SU-DHL-6 (cell line): ENCODE measurements around the gene UPK3A.

Experiments
- H2AFZ ChIP-seq: fragments of 200-600 bp; sonication (generic); 2 replicates; pipeline ENCODE4 v1.6.1; 2014; ENCODE audit warnings: low read depth, mild to moderate bottlenecking, moderate library complexity, mixed read lengths, antibody characterized with exemption, low read length; ENCODE audit not compliant: severe bottlenecking
- H3F3A ChIP-seq: fragments of 200-600 bp; shearing (Covaris generic); 2 replicates; pipeline ENCODE4 v1.6.0; 2016; ENCODE audit warnings: antibody characterized with exemption, mild to moderate bottlenecking; ENCODE audit not compliant: insufficient read depth
- H3K27ac ChIP-seq: fragments of 200-600 bp; sonication (generic); 2 replicates; pipeline ENCODE4 v1.5.1; 2016; ENCODE audit warnings: low read depth, mild to moderate bottlenecking, low read length, moderate library complexity, mixed read lengths
- H3K27me3 ChIP-seq: fragments of 200-600 bp; sonication (generic), shearing (Covaris generic); 2 replicates; pipeline ENCODE4 v1.6.0; 2014; ENCODE audit warnings: mild to moderate bottlenecking, low read length
- H3K36me3 ChIP-seq: fragments of 200-600 bp; sonication (generic); 2 replicates; pipeline ENCODE4 v1.6.1; 2014; ENCODE audit warnings: mild to moderate bottlenecking, low read length, mixed read lengths
- H3K4me2 ChIP-seq: fragments of 300-600, 200-600 bp; shearing (Covaris generic), sonication (generic); 2 replicates; pipeline ENCODE4 v1.6.0; 2014; ENCODE audit warnings: low read length, low read depth, mild to moderate bottlenecking; ENCODE audit not compliant: poor library complexity, severe bottlenecking
- H3K4me3 ChIP-seq: fragments of 200-600 bp; sonication (generic); 2 replicates; pipeline ENCODE4 v1.5.1; 2014; ENCODE audit warnings: antibody characterized with exemption, low read length, mild to moderate bottlenecking, mixed read lengths; ENCODE audit not compliant: insufficient read depth, poor library complexity, severe bottlenecking
- H3K79me2 ChIP-seq: fragments of 200-600 bp; sonication (generic); 2 replicates; pipeline ENCODE4 v1.6.1; 2014; ENCODE audit warnings: mild to moderate bottlenecking, low read length, moderate library complexity; ENCODE audit not compliant: insufficient read depth
- H3K9ac ChIP-seq: fragments of 200-600 bp; sonication (generic); 2 replicates; pipeline ENCODE4 v1.7.0; 2014; ENCODE audit warnings: mild to moderate bottlenecking, low read length
- H3K9me2 ChIP-seq: fragments of 200-600 bp; sonication (generic); replicated peaks from 2 replicates; pipeline ENCODE4 v1.6.1; 2014; ENCODE audit warnings: low read length; ENCODE audit not compliant: insufficient read depth
- H3K9me3 ChIP-seq: fragments of 200-600 bp; sonication (generic); 2 replicates; pipeline ENCODE4 v1.6.1; 2014; ENCODE audit warnings: low read length, mixed read lengths; ENCODE audit not compliant: insufficient read depth
- H4K20me1 ChIP-seq: fragments of 200-600 bp; sonication (generic); 2 replicates; pipeline ENCODE4 v1.6.1; 2014; ENCODE audit warnings: low read depth, mild to moderate bottlenecking, antibody characterized with exemption, low read length, moderate library complexity, mixed read lengths
- EZH2phosphoT487 ChIP-seq: fragments of 200-600 bp; sonication (generic), shearing (Covaris generic); conservative IDR thresholded peaks from 2 replicates; pipeline ENCODE4 v1.6.1; 2018; ENCODE audit warnings: mild to moderate bottlenecking, antibody characterized with exemption, low read length, moderate library complexity, mixed read lengths
- TF ChIP-seq, protein P1 (sequence below): fragments of 200-600 bp; sonication (generic); IDR thresholded peaks from one replicate; pipeline ENCODE4 v1.5.1; 2017; ENCODE audit warnings: antibody characterized with exemption, mild to moderate bottlenecking, low read length, moderate library complexity; ENCODE audit not compliant: insufficient read depth, poor library complexity, severe bottlenecking

Gene UPK3A

GRCh38 chr22:45328822-45329529 is 44.2 kb downstream of the UPK3A start:
- Histone ChIP-seq H3K9ac (no peak overlapping the region), H4K20me1 (no peaks in the 10 kb centered on the region), H3K27ac (no peak overlapping the region), H3K4me3 (no peak overlapping the region), H3F3A (no peaks in the 10 kb centered on the region), H3K9me2 (no peaks in the 10 kb centered on the region), H3K4me2 (no peak overlapping the region), H2AFZ (no peak overlapping the region), H3K36me3 (no peaks in the 10 kb centered on the region), H3K9me3 (no peaks in the 10 kb centered on the region), H3K79me2 (no peaks in the 10 kb centered on the region), H3K27me3 (no peaks in the 10 kb centered on the region)
- TF ChIP-seq EZH2phosphoT487, result no peak
- TF ChIP-seq, protein P1, sequence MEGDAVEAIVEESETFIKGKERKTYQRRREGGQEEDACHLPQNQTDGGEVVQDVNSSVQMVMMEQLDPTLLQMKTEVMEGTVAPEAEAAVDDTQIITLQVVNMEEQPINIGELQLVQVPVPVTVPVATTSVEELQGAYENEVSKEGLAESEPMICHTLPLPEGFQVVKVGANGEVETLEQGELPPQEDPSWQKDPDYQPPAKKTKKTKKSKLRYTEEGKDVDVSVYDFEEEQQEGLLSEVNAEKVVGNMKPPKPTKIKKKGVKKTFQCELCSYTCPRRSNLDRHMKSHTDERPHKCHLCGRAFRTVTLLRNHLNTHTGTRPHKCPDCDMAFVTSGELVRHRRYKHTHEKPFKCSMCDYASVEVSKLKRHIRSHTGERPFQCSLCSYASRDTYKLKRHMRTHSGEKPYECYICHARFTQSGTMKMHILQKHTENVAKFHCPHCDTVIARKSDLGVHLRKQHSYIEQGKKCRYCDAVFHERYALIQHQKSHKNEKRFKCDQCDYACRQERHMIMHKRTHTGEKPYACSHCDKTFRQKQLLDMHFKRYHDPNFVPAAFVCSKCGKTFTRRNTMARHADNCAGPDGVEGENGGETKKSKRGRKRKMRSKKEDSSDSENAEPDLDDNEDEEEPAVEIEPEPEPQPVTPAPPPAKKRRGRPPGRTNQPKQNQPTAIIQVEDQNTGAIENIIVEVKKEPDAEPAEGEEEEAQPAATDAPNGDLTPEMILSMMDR, result no peak

GRCh38 chr22:45329530-45329936 is 44.8 kb downstream of the UPK3A start:
- TF ChIP-seq EZH2phosphoT487, result no peak
- TF ChIP-seq, protein P1, result no peak
- H3K79me2 ChIP-seq, result no peaks in the 10 kb centered on the region
- no peaks in the 10 kb centered on the region for H3K9me3 ChIP-seq
- no peak overlapping the region for H3K27ac ChIP-seq
- H3K36me3 ChIP-seq, result no peaks in the 10 kb centered on the region
- H3K4me3 ChIP-seq, result no peak overlapping the region
- no peaks in the 10 kb centered on the region for H4K20me1 ChIP-seq
- H3K4me2 ChIP-seq, result no peak overlapping the region
- no peaks in the 10 kb centered on the region for H3F3A ChIP-seq
- H3K27me3 ChIP-seq, result no peaks in the 10 kb centered on the region
- H3K9ac ChIP-seq, result no peak overlapping the region
- no peak overlapping the region for H2AFZ ChIP-seq
- no peaks in the 10 kb centered on the region for H3K9me2 ChIP-seq

- Histone ChIP-seq H4K20me1 (no peaks in the 10 kb centered on the region), H3K4me3 (no peak overlapping the region), H3K9me2 (no peaks in the 10 kb centered on the region), H3K9ac (no peak overlapping the region), H3K4me2 (no peak overlapping the region), H3K27me3 (no peaks in the 10 kb centered on the region), H3K36me3 (no peaks in the 10 kb centered on the region), H3K79me2 (no peaks in the 10 kb centered on the region), H2AFZ (no peak overlapping the region), H3F3A (no peaks in the 10 kb centered on the region), H3K27ac (no peak overlapping the region), H3K9me3 (no peaks in the 10 kb centered on the region)
- TF ChIP-seq, protein P1, result no peak
- no peak for TF ChIP-seq EZH2phosphoT487
Observed at GRCh38 chr22:45330548-45330947, 45.8 kb downstream of the UPK3A start.
